ENCODE measurements around the gene CRIP2. TPM values are rescaled to one million over a fixed set of nuclear protein-coding genes. Genes with fewer than 3 reads are reported as not detected.

CRIP2 gene
- total RNA-seq, 1 donor from 2014 or later: 71.8 TPM

GRCh38 chr14:105439710-105440553 lies 34.7 kb upstream of the CRIP2 start:
- H4K20me1 ChIP-seq (ENCODE audit: insufficient read depth, low read length): peaks cover 71% of the 10 kb centered on the region

GRCh38 chr14:105440554-105440900 lies 34.1 kb upstream of the CRIP2 start:
- Mint-ChIP-seq H3K4me1 (ENCODE audit: low read depth, unreplicated experiment) (no peaks in the 10 kb centered on the region), H3K36me3 (ENCODE audit: low read depth, unreplicated experiment) (peaks cover 6% of the 10 kb centered on the region), H3K4me3 (ENCODE audit: unreplicated experiment) (no peak overlapping the region), H3K27me3 (ENCODE audit: low read depth, unreplicated experiment) (no peaks in the 10 kb centered on the region), H3K9me3 (ENCODE audit: unreplicated experiment) (no peaks in the 10 kb centered on the region), H3K27ac (ENCODE audit: unreplicated experiment) (no peak overlapping the region)
- peaks cover 7% of the 10 kb centered on the region for H3K36me3 ChIP-seq (ENCODE audit: insufficient read depth, low read length)
- no peak for FAIRE-seq
- TF ChIP-seq CTCF (IDR thresholded peaks at IDR 0.05; ENCODE audit: insufficient read depth, low read depth, low read length) (no peak), EZH2 (IDR thresholded peaks at IDR 0.05; ENCODE audit: insufficient read depth, low read length) (no peak)
- H3K4me2 ChIP-seq (ENCODE audit: low read length): no peak overlapping the region
- no peaks in the 10 kb centered on the region for H3K9me3 ChIP-seq (ENCODE audit: insufficient read depth, low read depth, low read length)
- H3K79me2 ChIP-seq (ENCODE audit: insufficient read depth, low read length): peaks cover 59% of the 10 kb centered on the region
- no peak for DNase-seq (ENCODE audit: low read depth)
- H3K4me1 ChIP-seq (ENCODE audit: insufficient read depth, low read length): no peaks in the 10 kb centered on the region
- no peak overlapping the region for H3K27ac ChIP-seq (ENCODE audit: low read depth, low read length)
- H2AFZ ChIP-seq (ENCODE audit: low read depth, low read length): no peak overlapping the region
- no peak overlapping the region for H3K4me3 ChIP-seq (ENCODE audit: insufficient read depth, low read depth, low read length)
- no peak overlapping the region for H3K9ac ChIP-seq (ENCODE audit: low read length)
- no peaks in the 10 kb centered on the region for H3K27me3 ChIP-seq (ENCODE audit: insufficient read depth, low read length)
- peaks cover 71% of the 10 kb centered on the region for H4K20me1 ChIP-seq (ENCODE audit: insufficient read depth, low read length)

More at GRCh38 chr14:105439710-105440553, 34.7 kb upstream of the CRIP2 start:
- FAIRE-seq: no peak
- no peaks in the 10 kb centered on the region for H3K27me3 ChIP-seq (ENCODE audit: insufficient read depth, low read length)
- H2AFZ ChIP-seq (ENCODE audit: low read depth, low read length): no peak overlapping the region
- H3K4me1 Mint-ChIP-seq (ENCODE audit: low read depth, unreplicated experiment): no peaks in the 10 kb centered on the region
- DNase-seq (ENCODE audit: low read depth): no peak
- H3K4me2 ChIP-seq (ENCODE audit: low read length): no peak overlapping the region
- H3K4me3 ChIP-seq (ENCODE audit: insufficient read depth, low read depth, low read length): no peak overlapping the region
- H3K36me3 ChIP-seq (ENCODE audit: insufficient read depth, low read length): peaks cover 7% of the 10 kb centered on the region
- H3K4me3 Mint-ChIP-seq (ENCODE audit: unreplicated experiment): no peak overlapping the region
- H3K79me2 ChIP-seq (ENCODE audit: insufficient read depth, low read length): peaks cover 65% of the 10 kb centered on the region
- no peak overlapping the region for H3K27ac Mint-ChIP-seq (ENCODE audit: unreplicated experiment)
- no peak for TF ChIP-seq CTCF (IDR thresholded peaks at IDR 0.05; ENCODE audit: insufficient read depth, low read depth, low read length)
- TF ChIP-seq EZH2 (IDR thresholded peaks at IDR 0.05; ENCODE audit: insufficient read depth, low read length): no peak
- H3K9ac ChIP-seq (ENCODE audit: low read length): no peak overlapping the region
- no peaks in the 10 kb centered on the region for H3K27me3 Mint-ChIP-seq (ENCODE audit: low read depth, unreplicated experiment)
- no peaks in the 10 kb centered on the region for H3K9me3 ChIP-seq (ENCODE audit: insufficient read depth, low read depth, low read length)
- H3K9me3 Mint-ChIP-seq (ENCODE audit: unreplicated experiment): no peaks in the 10 kb centered on the region
- no peaks in the 10 kb centered on the region for H3K4me1 ChIP-seq (ENCODE audit: insufficient read depth, low read length)
- H3K27ac ChIP-seq (ENCODE audit: low read depth, low read length): no peak overlapping the region
- H3K36me3 Mint-ChIP-seq (ENCODE audit: low read depth, unreplicated experiment): peaks cover 6% of the 10 kb centered on the region

DNA sequence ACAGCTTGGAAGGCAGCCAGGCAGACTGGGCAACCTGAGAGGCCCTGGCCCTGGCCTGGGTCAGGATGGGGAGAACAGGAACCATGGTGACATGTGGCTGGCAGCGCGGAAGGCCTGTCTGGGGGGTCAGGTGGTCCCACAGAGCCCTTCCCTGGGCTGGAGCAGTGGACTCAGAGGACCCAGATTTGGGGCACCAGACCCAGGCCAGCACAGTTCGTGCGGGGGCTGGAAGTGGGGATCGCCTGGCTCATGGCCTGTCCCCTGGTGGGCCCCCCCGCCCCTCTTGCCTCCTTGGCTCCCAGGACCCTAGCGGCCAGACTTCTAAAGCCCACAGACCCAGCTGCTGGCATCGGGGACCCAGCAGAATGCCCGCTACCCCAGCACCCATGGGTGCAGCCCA lies 33.6 kb upstream of the CRIP2 start:
- Histone ChIP-seq H3K27ac (ENCODE audit: low read depth, low read length) (no peak overlapping the region), H3K9me3 (ENCODE audit: insufficient read depth, low read depth, low read length) (no peaks in the 10 kb centered on the region), H4K20me1 (ENCODE audit: insufficient read depth, low read length) (peaks cover 66% of the 10 kb centered on the region), H3K4me3 (ENCODE audit: insufficient read depth, low read depth, low read length) (no peak overlapping the region), H3K36me3 (ENCODE audit: insufficient read depth, low read length) (peaks cover 7% of the 10 kb centered on the region), H3K4me1 (ENCODE audit: insufficient read depth, low read length) (no peaks in the 10 kb centered on the region), H3K79me2 (ENCODE audit: insufficient read depth, low read length) (peaks cover 57% of the 10 kb centered on the region), H3K27me3 (ENCODE audit: insufficient read depth, low read length) (no peaks in the 10 kb centered on the region), H3K4me2 (ENCODE audit: low read length) (no peak overlapping the region), H3K9ac (ENCODE audit: low read length) (no peak overlapping the region), H2AFZ (ENCODE audit: low read depth, low read length) (no peak overlapping the region)
- FAIRE-seq (no peak), DNase-seq (ENCODE audit: low read depth) (no peak)
- Mint-ChIP-seq H3K4me1 (ENCODE audit: low read depth, unreplicated experiment) (no peaks in the 10 kb centered on the region), H3K36me3 (ENCODE audit: low read depth, unreplicated experiment) (peaks cover 6% of the 10 kb centered on the region), H3K4me3 (ENCODE audit: unreplicated experiment) (no peak overlapping the region), H3K27ac (ENCODE audit: unreplicated experiment) (no peak overlapping the region), H3K9me3 (ENCODE audit: unreplicated experiment) (no peaks in the 10 kb centered on the region), H3K27me3 (ENCODE audit: low read depth, unreplicated experiment) (no peaks in the 10 kb centered on the region)
- TF ChIP-seq EZH2 (IDR thresholded peaks at IDR 0.05; ENCODE audit: insufficient read depth, low read length): no peak
- TF ChIP-seq CTCF (IDR thresholded peaks at IDR 0.05; ENCODE audit: insufficient read depth, low read depth, low read length): no peak
